Mesendoderm (in vitro differentiated cells): ENCODE results near the gene TYSND1.

Experiments used
- DNase-seq: peaks from one replicate; pipeline ENCODE4 v3.0.0; 2013
- H2AK5ac ChIP-seq: 2 replicates; pipeline ENCODE4 v1.6.1; 2013; ENCODE audit warnings: low read length, inconsistent platforms
- H2BK120ac ChIP-seq: 2 replicates; pipeline ENCODE4 v1.6.1; 2013; ENCODE audit warnings: low read depth, mild to moderate bottlenecking, low read length, moderate library complexity, mixed read lengths
- H2BK15ac ChIP-seq: replicated peaks from 2 replicates; pipeline ENCODE4 v1.6.1; 2013; ENCODE audit warnings: low read depth, mild to moderate bottlenecking, moderate library complexity
- H2BK5ac ChIP-seq: 2 replicates; pipeline ENCODE4 v1.6.1; 2013; ENCODE audit warnings: low read length, inconsistent platforms
- H3K18ac ChIP-seq: 2 replicates; pipeline ENCODE4 v1.6.1; 2013; ENCODE audit warnings: mild to moderate bottlenecking, low read length, mixed read lengths
- H3K23ac ChIP-seq: one replicate; pipeline ENCODE4 v1.6.1; 2013; ENCODE audit warnings: low read length
- H3K27ac ChIP-seq: 2 replicates; pipeline ENCODE4 v1.5.1; 2013; ENCODE audit warnings: low read depth, mild to moderate bottlenecking, inconsistent platforms, low read length, moderate library complexity
- H3K27me3 ChIP-seq: 2 replicates; pipeline ENCODE4 v1.6.1; 2013; ENCODE audit warnings: low read length, control low read depth, mild to moderate bottlenecking, inconsistent platforms; ENCODE audit not compliant: insufficient read depth, poor library complexity
- H3K36me3 ChIP-seq: 2 replicates; pipeline ENCODE4 v1.6.1; 2013; ENCODE audit warnings: low read length, inconsistent platforms; ENCODE audit not compliant: control insufficient read depth, insufficient read depth
- H3K4ac ChIP-seq: one replicate; pipeline ENCODE4 v1.6.1; 2013; ENCODE audit warnings: low read depth, mild to moderate bottlenecking, low read length, moderate library complexity
- H3K4me1 ChIP-seq: 2 replicates; pipeline ENCODE4 v1.6.1; 2013; ENCODE audit warnings: low read depth, low read length, inconsistent platforms; ENCODE audit not compliant: control insufficient read depth
- H3K4me2 ChIP-seq: 2 replicates; pipeline ENCODE4 v1.6.1; 2013; ENCODE audit warnings: low read length
- H3K4me3 ChIP-seq: 2 replicates; pipeline ENCODE4 v1.5.1; 2013; ENCODE audit warnings: mild to moderate bottlenecking, low read length
- H3K56ac ChIP-seq: one replicate; pipeline ENCODE4 v1.6.1; 2013; ENCODE audit warnings: low read length
- H3K79me1 ChIP-seq: 2 replicates; pipeline ENCODE4 v1.6.1; 2013; ENCODE audit warnings: low read length, inconsistent platforms
- H3K79me2 ChIP-seq: 2 replicates; pipeline ENCODE4 v1.6.1; 2013; ENCODE audit warnings: mild to moderate bottlenecking, low read length; ENCODE audit not compliant: control insufficient read depth, insufficient read depth
- H3K9ac ChIP-seq: 2 replicates; pipeline ENCODE4 v1.6.1; 2013; ENCODE audit warnings: low read length, inconsistent platforms
- H4K5ac ChIP-seq: one replicate; pipeline ENCODE4 v1.6.1; 2013; ENCODE audit warnings: low read length
- H4K8ac ChIP-seq: one replicate; pipeline ENCODE4 v1.6.1; 2013; ENCODE audit warnings: low read depth, mild to moderate bottlenecking, control low read depth, low read length, moderate library complexity
- WGBS: extraction: QIAGEN DNeasy Blood & Tissue Kit; methylation state at CpG from one replicate; pipeline ENCODE4 v1.1.7; 2013; ENCODE audit warnings: low lambda C conversion rate, missing lambda C conversion rate; ENCODE audit not compliant: insufficient coverage; ENCODE audit errors: extremely low coverage; 5-methylcytosine and 5-hydroxymethylcytosine counted together

TYSND1 gene

GRCh38 chr10:70137135-70137534 is 9.4 kb downstream of the TYSND1 start:
- no peak overlapping the region for H2BK120ac ChIP-seq
- no peak overlapping the region for H3K4me3 ChIP-seq
- DNase-seq, result no peak
- H3K4ac ChIP-seq, result no peak overlapping the region
- H3K23ac ChIP-seq, result no peak overlapping the region
- no peak overlapping the region for H3K9ac ChIP-seq
- no peak overlapping the region for H2BK5ac ChIP-seq
- H2BK15ac ChIP-seq, result no peak overlapping the region
- H3K27ac ChIP-seq, result no peak overlapping the region
- WGBS, result no CpG with 5 or more reads among the region's 9 CpGs
- no peak overlapping the region for H4K5ac ChIP-seq
- H3K56ac ChIP-seq, result no peak overlapping the region
- no peaks in the 10 kb centered on the region for H3K79me2 ChIP-seq
- no peak overlapping the region for H3K18ac ChIP-seq
- no peak overlapping the region for H3K4me2 ChIP-seq
- no peak overlapping the region for H4K8ac ChIP-seq
- H3K4me1 ChIP-seq, result no peaks in the 10 kb centered on the region
- H3K79me1 ChIP-seq, result no peaks in the 10 kb centered on the region
- H3K27me3 ChIP-seq, result no peaks in the 10 kb centered on the region
- no peak overlapping the region for H2AK5ac ChIP-seq
- H3K36me3 ChIP-seq, result no peaks in the 10 kb centered on the region

GRCh38 chr10:70135684-70136083 is 10.8 kb downstream of the TYSND1 start:
- Histone ChIP-seq H3K27ac (no peak overlapping the region), H2BK15ac (no peak overlapping the region), H2AK5ac (no peak overlapping the region), H3K18ac (no peak overlapping the region), H3K79me2 (no peaks in the 10 kb centered on the region), H3K56ac (no peak overlapping the region), H2BK5ac (no peak overlapping the region), H3K23ac (no peak overlapping the region), H2BK120ac (no peak overlapping the region), H3K4ac (no peak overlapping the region), H3K4me3 (no peak overlapping the region), H3K27me3 (no peaks in the 10 kb centered on the region), H3K4me1 (no peaks in the 10 kb centered on the region), H3K4me2 (no peak overlapping the region), H3K79me1 (no peaks in the 10 kb centered on the region), H3K36me3 (no peaks in the 10 kb centered on the region), H4K5ac (no peak overlapping the region), H3K9ac (no peak overlapping the region), H4K8ac (no peak overlapping the region)
- no CpG with 5 or more reads among the region's 7 CpGs for WGBS
- no peak for DNase-seq

- H2BK120ac ChIP-seq, result no peak overlapping the region
- no peak overlapping the region for H3K23ac ChIP-seq
- no peak overlapping the region for H2BK15ac ChIP-seq
- no peak overlapping the region for H3K27ac ChIP-seq
- H3K56ac ChIP-seq, result no peak overlapping the region
- no peaks in the 10 kb centered on the region for H3K79me2 ChIP-seq
- no peak overlapping the region for H3K9ac ChIP-seq
- no peak overlapping the region for H3K4ac ChIP-seq
- no peak overlapping the region for H4K8ac ChIP-seq
- H3K4me1 ChIP-seq, result no peaks in the 10 kb centered on the region
- no peak overlapping the region for H3K18ac ChIP-seq
- no peak overlapping the region for H2AK5ac ChIP-seq
- no peak for DNase-seq
- H3K27me3 ChIP-seq, result no peaks in the 10 kb centered on the region
- WGBS, result no CpG with 5 or more reads among the region's 3 CpGs
- H2BK5ac ChIP-seq, result no peak overlapping the region
- no peaks in the 10 kb centered on the region for H3K36me3 ChIP-seq
- no peaks in the 10 kb centered on the region for H3K79me1 ChIP-seq
- no peak overlapping the region for H4K5ac ChIP-seq
- H3K4me2 ChIP-seq, result no peak overlapping the region
- H3K4me3 ChIP-seq, result no peak overlapping the region
These were observed 11.5 kb downstream of the TYSND1 start for GRCh38 chr10:70135046-70135445.

GRCh38 chr10:70132098-70133029 is 14.1 kb downstream of the TYSND1 start, which contains the start of gene AIFM2:
TSS of gene AIFM2 (minus strand) at chr10:70132825. CDS start at chr10:70124084, 8,741 bp downstream.
- Histone ChIP-seq H3K23ac (no peak within 1 kb of the TSS), H2BK15ac (no peak within 1 kb of the TSS), H3K4me2 (peak within 1 kb of the TSS; percentile 67), H2AK5ac (no peak within 1 kb of the TSS), H4K8ac (no peak within 1 kb of the TSS), H3K36me3 (no peaks in the 10 kb centered on the region), H3K27me3 (no peaks in the 10 kb centered on the region), H3K18ac (peak within 1 kb of the TSS; percentile 33), H2BK120ac (no peak within 1 kb of the TSS), H3K79me1 (no peaks in the 10 kb centered on the region), H3K4me3 (peak within 1 kb of the TSS; percentile 31), H3K4ac (no peak within 1 kb of the TSS), H3K9ac (peak within 1 kb of the TSS; percentile 63), H3K79me2 (no peaks in the 10 kb centered on the region), H3K4me1 (no peaks in the 10 kb centered on the region), H2BK5ac (no peak within 1 kb of the TSS), H4K5ac (no peak within 1 kb of the TSS), H3K27ac (no peak within 1 kb of the TSS), H3K56ac (peak within 1 kb of the TSS; percentile 77)
- DNase-seq, result peak; percentile 78
- no CpG with 5 or more reads among the region's 80 CpGs for WGBS

- H3K9ac ChIP-seq, result no peak overlapping the region
- no peak overlapping the region for H2BK15ac ChIP-seq
- no peaks in the 10 kb centered on the region for H3K79me2 ChIP-seq
- H3K27me3 ChIP-seq, result no peaks in the 10 kb centered on the region
- no peaks in the 10 kb centered on the region for H3K4me1 ChIP-seq
- no peaks in the 10 kb centered on the region for H3K79me1 ChIP-seq
- no peak overlapping the region for H3K23ac ChIP-seq
- H3K56ac ChIP-seq, result no peak overlapping the region
- no peak for DNase-seq
- H3K4ac ChIP-seq, result no peak overlapping the region
- H3K36me3 ChIP-seq, result no peaks in the 10 kb centered on the region
- no peak overlapping the region for H4K5ac ChIP-seq
- H3K4me2 ChIP-seq, result no peak overlapping the region
- WGBS, result no CpG with 5 or more reads among the region's 4 CpGs
- H2BK5ac ChIP-seq, result no peak overlapping the region
- no peak overlapping the region for H2AK5ac ChIP-seq
- no peak overlapping the region for H3K27ac ChIP-seq
- H3K18ac ChIP-seq, result no peak overlapping the region
- H4K8ac ChIP-seq, result no peak overlapping the region
- H2BK120ac ChIP-seq, result no peak overlapping the region
- H3K4me3 ChIP-seq, result no peak overlapping the region
These were observed 15.0 kb downstream of the TYSND1 start for GRCh38 chr10:70131560-70131937.
